GM06990 (cell line): ENCODE results near the gene SERTAD3.
"Not testable (repeated sequence)": the region's sequence is repeated elsewhere in the genome, so short reads cannot be mapped to it uniquely, and the experiment has no call there.

ENCODE experiments used
- DNase-seq: peaks from one replicate; pipeline ENCODE4 v3.0.0-alpha.2; 2011; ENCODE audit not compliant: insufficient read length; ENCODE audit errors: extremely low read depth
- H3K27me3 ChIP-seq: replicated peaks from 2 replicates; pipeline ENCODE4 v1.6.0; 2011; ENCODE audit warnings: low read length; ENCODE audit not compliant: control insufficient read depth, insufficient read depth
- H3K36me3 ChIP-seq: 2 replicates; pipeline ENCODE4 v1.5.1; 2011; ENCODE audit warnings: low read length; ENCODE audit not compliant: control insufficient read depth, insufficient read depth
- H3K4me3 ChIP-seq: replicated peaks from 2 replicates; pipeline ENCODE4 v1.5.1; 2011; ENCODE audit warnings: low read depth, mild to moderate bottlenecking, control low read depth, low read length
- TF ChIP-seq, protein P1 (sequence below): IDR thresholded peaks from 2 replicates; pipeline ENCODE4 v1.5.1; 2011; ENCODE audit warnings: low read length, control low read depth, mild to moderate bottlenecking, inconsistent platforms; ENCODE audit not compliant: insufficient read depth, poor library complexity, severe bottlenecking

SERTAD3 gene

DNA sequence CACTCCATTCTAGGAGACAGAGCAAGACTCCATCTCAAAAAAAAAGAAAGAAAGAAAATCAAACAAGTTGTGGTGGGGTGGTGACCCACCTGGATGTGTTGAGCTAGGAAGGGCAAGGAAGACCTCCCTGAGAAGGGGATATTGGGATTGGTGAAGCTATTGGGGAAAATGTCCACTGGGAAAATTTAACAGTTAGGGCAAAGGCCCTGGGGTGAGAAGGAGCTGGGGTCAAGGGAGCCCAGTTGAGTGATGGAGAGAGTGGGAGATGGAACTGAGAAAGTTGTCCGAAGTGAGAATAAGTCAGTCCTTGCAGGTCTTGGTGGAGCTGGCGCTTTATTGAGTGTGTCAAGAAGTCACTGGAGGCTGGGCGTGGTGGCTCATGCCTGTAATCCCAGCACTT lies 5.9 kb downstream of the SERTAD3 start:
- no peak for DNase-seq

DNA sequence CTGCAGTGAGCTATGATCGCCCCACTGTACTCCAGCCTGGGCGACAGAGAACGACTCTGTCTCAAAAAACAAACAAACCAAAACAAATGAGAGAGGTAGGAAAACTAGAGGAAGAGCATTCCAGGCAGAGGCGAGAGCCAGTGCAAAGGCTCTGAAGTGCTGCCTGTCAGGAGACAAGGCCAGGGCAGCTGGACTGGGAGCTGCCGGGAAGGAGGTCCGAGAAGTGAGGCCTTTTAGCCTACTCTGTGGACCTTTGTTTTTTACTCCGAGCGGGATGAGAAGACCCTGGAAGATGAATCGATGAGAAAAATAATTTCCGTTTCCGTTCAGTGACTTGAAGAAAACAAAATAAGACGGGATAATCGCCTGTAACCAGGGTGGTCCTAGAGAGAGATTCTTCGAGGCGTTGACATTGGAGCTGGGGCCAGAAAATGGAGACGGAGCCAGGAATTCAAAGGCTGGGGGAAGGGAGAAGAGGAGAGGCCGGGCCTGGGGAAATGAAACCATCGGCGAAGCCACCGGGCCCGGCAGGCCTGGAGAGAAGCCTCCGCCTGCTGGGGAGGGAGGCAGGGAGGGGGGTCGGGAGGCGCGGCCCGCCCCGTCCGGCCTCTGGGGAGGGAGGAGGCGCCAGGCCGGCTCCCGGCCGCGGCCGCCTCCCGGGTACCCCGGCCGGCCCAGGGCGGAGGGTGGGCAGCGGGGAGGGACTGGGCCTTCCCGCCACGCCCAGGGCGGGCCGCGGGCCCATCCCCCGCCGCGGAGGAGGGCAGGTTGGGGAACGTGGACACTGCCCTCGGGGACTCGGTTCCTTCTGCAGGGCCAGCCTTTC lies 10.5 kb downstream of the SERTAD3 start:
- Histone ChIP-seq H3K4me3 (peak overlapping the region; percentile 49), H3K36me3 (no peaks in the 10 kb centered on the region), H3K27me3 (no peaks in the 10 kb centered on the region)
- DNase-seq: peak; percentile 84
- TF ChIP-seq, protein P1, sequence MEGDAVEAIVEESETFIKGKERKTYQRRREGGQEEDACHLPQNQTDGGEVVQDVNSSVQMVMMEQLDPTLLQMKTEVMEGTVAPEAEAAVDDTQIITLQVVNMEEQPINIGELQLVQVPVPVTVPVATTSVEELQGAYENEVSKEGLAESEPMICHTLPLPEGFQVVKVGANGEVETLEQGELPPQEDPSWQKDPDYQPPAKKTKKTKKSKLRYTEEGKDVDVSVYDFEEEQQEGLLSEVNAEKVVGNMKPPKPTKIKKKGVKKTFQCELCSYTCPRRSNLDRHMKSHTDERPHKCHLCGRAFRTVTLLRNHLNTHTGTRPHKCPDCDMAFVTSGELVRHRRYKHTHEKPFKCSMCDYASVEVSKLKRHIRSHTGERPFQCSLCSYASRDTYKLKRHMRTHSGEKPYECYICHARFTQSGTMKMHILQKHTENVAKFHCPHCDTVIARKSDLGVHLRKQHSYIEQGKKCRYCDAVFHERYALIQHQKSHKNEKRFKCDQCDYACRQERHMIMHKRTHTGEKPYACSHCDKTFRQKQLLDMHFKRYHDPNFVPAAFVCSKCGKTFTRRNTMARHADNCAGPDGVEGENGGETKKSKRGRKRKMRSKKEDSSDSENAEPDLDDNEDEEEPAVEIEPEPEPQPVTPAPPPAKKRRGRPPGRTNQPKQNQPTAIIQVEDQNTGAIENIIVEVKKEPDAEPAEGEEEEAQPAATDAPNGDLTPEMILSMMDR: no peak

More for the DNA sequence above, 5.9 kb downstream of the SERTAD3 start:
- H3K27me3 ChIP-seq: no peaks in the 10 kb centered on the region
- H3K36me3 ChIP-seq: peaks cover 9% of the 10 kb centered on the region
- H3K4me3 ChIP-seq: no peak overlapping the region
- TF ChIP-seq, protein P1: no peak

DNA sequence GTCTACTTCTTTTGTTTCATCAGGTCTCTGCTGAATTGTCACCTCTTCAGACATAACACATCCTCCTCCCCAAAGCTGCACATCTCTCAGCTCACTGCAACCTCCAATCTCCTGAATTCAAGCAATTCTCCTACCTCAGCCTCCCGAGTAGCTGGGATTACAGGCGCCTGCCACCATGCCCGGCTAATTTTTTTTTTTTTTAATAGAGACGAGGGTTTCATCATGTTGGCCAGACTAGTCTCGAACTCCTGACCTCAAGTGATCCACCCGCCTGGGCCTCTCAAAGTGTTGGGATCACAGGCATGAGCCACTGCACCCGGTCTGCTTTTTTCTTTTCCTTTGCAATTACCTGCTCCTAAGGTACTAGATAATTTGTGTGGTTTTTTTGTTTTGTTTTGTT lies 11.4 kb downstream of the SERTAD3 start:
- not testable (repeated sequence) for H3K27me3 ChIP-seq, H3K4me3 ChIP-seq, DNase-seq

DNA sequence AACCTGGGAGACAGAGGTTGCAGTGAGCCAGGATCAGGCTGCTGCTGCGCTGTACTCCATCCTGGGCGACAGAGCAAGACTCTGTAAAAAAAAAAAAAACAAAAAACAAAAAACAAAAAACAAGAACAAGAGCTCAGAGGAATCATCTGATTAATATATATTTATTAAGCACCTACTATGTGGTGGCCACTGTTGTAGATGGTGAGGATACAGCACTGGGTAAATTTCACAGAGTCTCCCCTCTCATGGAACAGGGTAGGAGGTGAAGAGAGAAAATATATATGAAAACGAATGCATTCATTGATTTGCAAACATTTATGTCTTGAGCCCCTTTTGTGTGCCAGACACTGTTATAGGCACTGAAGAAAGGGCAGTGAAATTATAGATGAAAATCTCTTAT lies 12.4 kb downstream of the SERTAD3 start:
- TF ChIP-seq, protein P1: no peak
- DNase-seq: no peak
- H3K27me3 ChIP-seq: no peaks in the 10 kb centered on the region

More for the DNA sequence above, 11.4 kb downstream of the SERTAD3 start:
- not testable (repeated sequence) for H3K36me3 ChIP-seq

DNA sequence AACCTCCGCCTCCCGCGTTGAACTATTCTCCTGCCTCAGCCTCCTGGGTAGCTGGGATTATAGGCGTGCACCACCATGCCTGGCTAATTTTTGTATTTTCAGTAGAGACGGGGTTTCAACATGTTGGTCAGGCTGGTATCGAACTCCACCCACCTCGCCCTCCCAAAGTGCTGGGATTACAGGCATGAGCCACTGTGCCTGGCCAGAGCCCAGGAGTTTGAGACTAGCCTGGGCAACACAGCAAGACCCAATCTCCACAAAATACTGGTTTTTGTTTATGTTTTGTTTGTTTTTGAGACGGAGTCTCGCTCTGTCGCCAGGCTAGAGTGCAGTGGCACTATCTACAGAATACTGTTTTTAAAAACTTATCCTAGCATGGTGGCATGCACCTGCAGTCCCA lies 13.9 kb downstream of the SERTAD3 start:
- DNase-seq, H3K27me3 ChIP-seq, H3K4me3 ChIP-seq, H3K36me3 ChIP-seq: not testable (repeated sequence)

More for the DNA sequence above, 12.4 kb downstream of the SERTAD3 start:
- Histone ChIP-seq H3K4me3 (no peak overlapping the region), H3K36me3 (no peaks in the 10 kb centered on the region)

DNA sequence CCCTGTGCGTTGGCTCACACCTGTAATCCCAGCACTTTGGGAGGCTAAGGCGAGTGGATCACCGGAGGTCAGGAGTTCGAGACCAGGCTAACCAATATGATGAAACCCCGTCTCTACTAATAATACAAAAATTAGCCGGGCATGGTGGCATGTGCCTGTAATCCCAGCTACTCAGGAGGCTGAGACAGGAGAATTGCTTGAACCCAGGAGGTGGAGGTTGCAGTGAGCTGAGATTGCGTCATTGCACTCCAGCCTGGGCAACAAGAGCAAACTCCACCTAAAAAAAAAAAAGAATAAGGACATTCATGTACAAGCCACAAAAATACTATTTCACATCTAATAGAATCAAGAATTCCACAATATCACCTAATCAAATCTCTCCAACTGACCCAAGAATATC lies 15.9 kb downstream of the SERTAD3 start:
- DNase-seq, H3K4me3 ChIP-seq, H3K36me3 ChIP-seq, H3K27me3 ChIP-seq: not testable (repeated sequence)

DNA sequence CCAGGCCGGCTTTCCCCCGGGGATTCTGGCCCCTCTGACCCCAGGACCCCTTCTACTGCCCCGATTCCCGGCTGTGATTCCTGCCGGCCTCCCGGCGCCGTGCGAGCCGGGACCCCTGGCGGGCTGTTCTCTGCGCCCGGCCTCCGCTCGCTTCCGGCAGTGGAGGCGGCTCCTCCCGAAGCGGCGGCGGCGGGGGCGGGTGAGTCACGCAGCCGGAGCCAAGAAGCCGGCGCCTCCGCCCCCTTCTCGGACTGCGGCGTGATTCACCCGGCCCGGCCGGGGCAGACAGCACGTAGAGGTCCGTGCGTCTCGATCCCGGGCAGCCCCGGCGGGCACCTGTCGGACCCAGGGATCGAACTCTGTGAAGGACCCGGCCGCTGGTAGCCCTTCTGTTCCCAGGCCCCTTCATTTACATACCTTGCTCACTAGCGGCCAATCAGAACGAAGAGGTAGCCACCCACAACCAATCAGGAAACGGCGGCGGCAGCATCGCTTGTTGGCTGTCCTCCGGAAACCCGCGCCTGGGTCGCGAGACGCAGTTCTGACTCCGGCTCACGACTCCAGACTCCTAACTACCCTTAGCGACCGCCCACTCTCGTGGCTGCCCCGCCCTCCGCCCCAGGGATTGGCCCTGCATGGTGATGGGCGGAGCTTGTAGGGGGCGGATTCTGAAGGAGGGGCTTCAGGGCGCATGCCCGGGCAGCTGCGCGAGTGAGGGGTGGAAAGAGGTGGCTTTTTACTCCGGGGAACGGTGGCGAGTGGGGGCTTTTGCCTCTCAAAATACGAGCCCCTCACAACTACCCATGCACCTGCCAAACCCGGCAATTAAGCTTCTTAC lies 18.5 kb downstream of the SERTAD3 start, which contains the start of gene SERTAD1:
Gene SERTAD1 (minus strand): TSS at position 543 of the 838 bp plus-strand sequence. CDS start 2,446 bp downstream, outside the sequence.
- peaks cover 8% of the 10 kb centered on the region for H3K36me3 ChIP-seq
- H3K4me3 ChIP-seq: peak within 1 kb of the TSS; percentile 95
- TF ChIP-seq, protein P1: peak; percentile 95
- DNase-seq: peak; percentile 99
- no peaks in the 10 kb centered on the region for H3K27me3 ChIP-seq
